22Rv1 (cell line): ENCODE results near the gene EDDM13.

ENCODE experiments used
- CTCF ChIP-seq: fragments of 450-650 bp; IDR thresholded peaks from 2 replicates; pipeline ENCODE4 v1.5.1; 2017; ENCODE audit warnings: mild to moderate bottlenecking
- ZFX ChIP-seq: fragments of 450-650 bp; IDR thresholded peaks from 2 replicates; pipeline ENCODE4 v1.6.1; 2017; ENCODE audit warnings: antibody characterized with exemption, borderline replicate concordance

GRCh38 chr19:56312342-56312741, 39.8 kb downstream of the EDDM13 start:
- TF ChIP-seq CTCF (no peak), ZFX (no peak)
